ENCODE measurements around the gene CCND3. TPM values are rescaled to one million over a fixed set of nuclear protein-coding genes. Genes with fewer than 3 reads are reported as not detected.

Gene CCND3
- total and polyA plus RNA-seq, 2 of the 8 experiments (the other 6 are each of a cell fraction or from before 2014, with no cell fraction given): 30.6 to 32.9 TPM

DNA sequence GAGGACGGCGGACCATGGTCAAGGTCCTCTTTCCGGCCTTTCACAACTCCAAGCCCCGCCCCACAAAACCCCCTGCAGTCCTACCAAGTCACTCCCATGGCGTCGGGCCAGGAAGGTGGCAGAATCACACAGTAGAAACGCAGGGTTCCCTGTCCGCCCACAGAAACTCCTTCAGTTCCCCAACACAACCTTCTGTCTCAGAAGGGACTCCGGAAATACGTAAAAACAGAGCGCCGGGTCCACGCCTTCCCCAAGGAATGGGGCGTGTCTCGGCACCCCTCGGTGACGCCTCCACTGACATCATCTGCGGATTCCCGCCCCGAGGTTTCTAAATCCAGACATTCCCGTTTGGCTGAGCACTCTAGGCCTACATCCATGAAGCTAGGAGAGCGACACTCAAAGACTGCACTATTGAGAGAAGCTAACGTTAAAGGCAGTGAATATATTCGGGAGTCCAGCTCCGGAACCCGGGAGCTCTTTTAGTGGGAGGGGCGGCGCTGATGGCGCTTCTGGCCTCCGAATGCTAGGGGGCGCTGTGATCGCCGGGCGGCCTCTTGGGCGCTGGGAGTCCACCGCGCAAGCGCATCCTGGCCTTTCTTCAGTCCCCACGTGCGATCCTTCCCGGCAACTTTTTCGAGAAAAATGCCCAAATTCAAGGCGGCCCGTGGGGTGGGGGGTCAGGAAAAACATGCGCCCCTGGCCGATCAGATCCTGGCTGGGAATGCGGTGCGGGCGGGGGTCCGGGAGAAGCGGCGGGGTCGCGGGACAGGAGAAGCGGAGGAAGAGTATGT is 20.5 kb downstream of the CCND3 start, which contains the start of the genes BYSL and MED20:
Gene BYSL, plus strand, starts transcription at position 579 of the 791 bp plus-strand sequence. Its CDS starts 64 bp downstream, at position 643.
Gene MED20, minus strand, starts transcription at position 219 of the 791 bp plus-strand sequence. Its CDS starts 121 bp downstream, at position 98.
- Histone ChIP-seq H4K91ac (replicated peaks; ENCODE audit: insufficient read length, low read length) (peak within 1 kb of the TSS; percentile 75), H2AK5ac (ENCODE audit: low read depth, low read length) (peak within 1 kb of the TSS; percentile 18), H3K23me2 (ENCODE audit: low read depth, low read length) (peaks cover 8% of the 10 kb centered on the region; the same call in 1 of the 2 replicates), H2BK120ac (replicated peaks; ENCODE audit: low read depth, low read length) (peak within 1 kb of the TSS; percentile 70), H3K14ac (ENCODE audit: insufficient read length) (no peak within 1 kb of the TSS), H2BK20ac (ENCODE audit: low read length) (no peak within 1 kb of the TSS), H3K79me2 (ENCODE audit: control insufficient read depth in 1 of 2, insufficient read depth in 2 of 2, low read length in 2 of 2) (peaks cover 36 to 58% of the 10 kb centered on the region in 2 experiments), H2BK12ac (ENCODE audit: low read depth, low read length) (peak within 1 kb of the TSS; percentile 99), H3K27ac (ENCODE audit: low read depth, low read length) (peak within 1 kb of the TSS; percentile 98), H3K4ac (replicated peaks; ENCODE audit: insufficient read length, low read depth, low read length) (peak within 1 kb of the TSS; percentile 48), H3K9me3 (ENCODE audit: insufficient read depth in 2 of 2, low read depth in 1 of 2, low read length in 1 of 2) (no peaks in the 10 kb centered on the region), H3K27me3 (replicated peaks in 1 of 4; ENCODE audit: control insufficient read depth in 3 of 4, extremely low read depth in 1 of 4, insufficient read depth in 3 of 4, low read length in 3 of 4) (no peaks in the 10 kb centered on the region), H3K56ac (replicated peaks; ENCODE audit: insufficient read length, low read depth, low read length) (peak within 1 kb of the TSS; percentile 91), H4K20me1 (replicated peaks in 1 of 2; ENCODE audit: control insufficient read depth in 1 of 2, insufficient read depth in 2 of 2, low read length in 2 of 2) (peaks cover 10% of the 10 kb centered on the region in 2 experiments), H4K8ac (ENCODE audit: extremely low read depth, insufficient read depth, low read length) (peak within 1 kb of the TSS; percentile 99; the same call in 1 of the 2 replicates), H2BK15ac (ENCODE audit: low read length) (peak within 1 kb of the TSS; percentile 100), H4K5ac (ENCODE audit: insufficient read length, low read depth, low read length) (peak within 1 kb of the TSS; percentile 98), H2AFZ (ENCODE audit: low read length) (peak within 1 kb of the TSS; percentile 99), H3K79me1 (ENCODE audit: low read depth, low read length) (peaks cover 15% of the 10 kb centered on the region), H3K4me3 (ENCODE audit: extremely low read depth in 1 of 4, insufficient read depth in 2 of 4, low read depth in 3 of 4, low read length in 4 of 4) (peak within 1 kb of the TSS; percentile 79 to 98 (median 87)), H2BK5ac (ENCODE audit: low read depth, low read length) (peak within 1 kb of the TSS; percentile 99), H3K23ac (ENCODE audit: insufficient read length) (no peak within 1 kb of the TSS), H3K36me3 (ENCODE audit: control insufficient read depth in 2 of 4, insufficient read depth in 4 of 4, low read length in 3 of 4) (peaks cover 4 to 25% (median 13%) of the 10 kb centered on the region in 4 experiments; a peak in 7 of 8 replicates), H3K18ac (ENCODE audit: extremely low read depth, low read length) (peak within 1 kb of the TSS; percentile 100), H3K9ac (replicated peaks in 1 of 4; ENCODE audit: extremely low read depth in 1 of 4, low read depth in 3 of 4, low read length in 3 of 4) (peak within 1 kb of the TSS; percentile 88 to 99 (median 94)), H3K4me2 (ENCODE audit: insufficient read depth in 1 of 2, low read depth in 2 of 2, low read length in 2 of 2) (peak within 1 kb of the TSS; percentile 94 to 96), H3K4me1 (replicated peaks in 1 of 4; ENCODE audit: control insufficient read depth in 3 of 4, insufficient read depth in 4 of 4, low read length in 3 of 4) (peaks cover 1 to 11% (median 4%) of the 10 kb centered on the region in 4 experiments; a peak in 3 of 7 replicates)
- POLR2A ChIA-PET (ENCODE audit: partially characterized antibody): interaction anchor here (0.6 to 12.2 kb wide), 41 partner anchors 9 to 724 kb away, joined by 3 to 235 read pairs (median 4); partner anchors contain the start of genes CCND3, MRPS10, TAF8 and TOMM6
- 1% methylated on average over 47 of the region's 55 CpGs; no CpG with 5 or more reads in 1 of the 2 experiments for WGBS, 2 experiments (ENCODE audit: extremely low coverage in 1 of 2, insufficient coverage in 1 of 2, insufficient read length in 1 of 2, insufficient replicate concordance in 2 of 2, low coverage in 1 of 2, low lambda C conversion rate in 2 of 2, missing lambda C conversion rate in 1 of 2)
- FAIRE-seq (no peak), DNase-seq (ENCODE audit: low read depth in 1 of 2, low spot score in 2 of 2) (peak; percentile 75 to 97)
- CTCF ChIA-PET (ENCODE audit: partially characterized antibody): interaction anchor here (0.6 to 11.4 kb wide), 34 partner anchors 8 to 180 kb away, joined by 3 to 166 read pairs (median 4); partner anchors contain the start of genes CCND3 and TOMM6
- TF ChIP-seq POU5F1 (IDR thresholded peaks at IDR 0.05; ENCODE audit: low read depth, low read length) (no peak), PHF8 (conservative IDR thresholded peaks at IDR 0.05; ENCODE audit: low read depth, low read length) (peak; percentile 94), SP2 (IDR thresholded peaks at IDR 0.05; ENCODE audit: low read length) (peak; percentile 77), TAF7 (optimal IDR thresholded peaks at IDR 0.05; ENCODE audit: borderline replicate concordance, low read depth, low read length) (peak; percentile 82), SIN3A (conservative IDR thresholded peaks at IDR 0.05 in 1 of 2, IDR thresholded peaks at IDR 0.05 in 1 of 2; ENCODE audit: low read depth in 1 of 2, low read length in 2 of 2) (peak in 1 of 2 experiments; percentile 84; a peak in 2 of 4 replicates)

All from H1 (cell line).